ENCODE results near the gene CLCNKA.

The CLCNKA gene

DNA sequence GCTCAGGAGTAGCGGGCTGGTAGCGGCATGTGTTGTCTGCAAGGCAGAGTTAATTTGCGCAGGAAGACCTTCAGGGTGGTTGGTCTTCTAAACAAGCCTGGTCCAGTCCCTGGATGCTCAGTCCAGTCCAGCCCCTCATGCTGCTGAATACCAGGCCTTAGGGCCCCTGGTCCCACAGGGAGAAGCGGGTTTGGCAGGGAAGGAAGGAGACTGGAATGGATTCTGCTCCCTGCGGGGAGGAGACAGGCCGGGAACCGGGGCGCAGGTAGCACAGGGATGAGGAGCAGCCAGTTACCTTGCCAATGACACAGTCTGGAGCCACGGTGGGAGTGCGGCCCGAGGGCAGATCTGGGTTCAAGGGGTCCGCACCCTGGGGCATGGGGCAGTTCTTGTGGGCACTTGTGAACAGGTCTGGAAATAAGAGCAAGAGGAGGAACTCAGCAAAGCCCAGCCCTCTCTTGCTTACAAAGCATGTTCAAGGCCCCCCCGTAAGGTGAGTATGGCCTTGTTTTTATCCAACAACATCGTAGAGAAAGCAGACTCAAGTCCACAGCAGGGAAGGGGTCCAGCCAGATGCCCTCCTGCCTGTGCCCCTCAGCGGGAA lies 41.5 kb downstream of the CLCNKA start:
- DNase-seq (ENCODE audit: low spot score) = no peak

DNA sequence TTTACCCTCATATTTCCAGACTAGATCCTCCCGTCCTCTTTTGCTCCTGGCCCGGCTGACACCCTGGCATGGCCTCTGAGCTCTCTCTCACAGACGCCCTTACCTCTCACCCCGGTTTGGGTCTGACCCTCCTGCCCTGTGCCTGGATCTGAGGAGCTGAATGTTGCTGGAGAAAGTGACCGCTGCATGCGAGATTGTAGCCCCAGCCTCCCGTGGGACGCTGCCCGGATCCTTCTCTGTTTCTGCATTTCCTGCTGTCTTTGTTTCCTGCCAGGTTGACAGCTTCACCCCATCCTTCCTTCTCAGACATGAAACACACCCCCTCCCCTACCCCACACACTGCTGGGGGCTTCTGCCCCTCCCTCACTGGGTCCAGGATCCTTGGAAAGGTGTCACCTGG lies 42.1 kb downstream of the CLCNKA start:
- no peak for DNase-seq (ENCODE audit: low spot score)

DNA sequence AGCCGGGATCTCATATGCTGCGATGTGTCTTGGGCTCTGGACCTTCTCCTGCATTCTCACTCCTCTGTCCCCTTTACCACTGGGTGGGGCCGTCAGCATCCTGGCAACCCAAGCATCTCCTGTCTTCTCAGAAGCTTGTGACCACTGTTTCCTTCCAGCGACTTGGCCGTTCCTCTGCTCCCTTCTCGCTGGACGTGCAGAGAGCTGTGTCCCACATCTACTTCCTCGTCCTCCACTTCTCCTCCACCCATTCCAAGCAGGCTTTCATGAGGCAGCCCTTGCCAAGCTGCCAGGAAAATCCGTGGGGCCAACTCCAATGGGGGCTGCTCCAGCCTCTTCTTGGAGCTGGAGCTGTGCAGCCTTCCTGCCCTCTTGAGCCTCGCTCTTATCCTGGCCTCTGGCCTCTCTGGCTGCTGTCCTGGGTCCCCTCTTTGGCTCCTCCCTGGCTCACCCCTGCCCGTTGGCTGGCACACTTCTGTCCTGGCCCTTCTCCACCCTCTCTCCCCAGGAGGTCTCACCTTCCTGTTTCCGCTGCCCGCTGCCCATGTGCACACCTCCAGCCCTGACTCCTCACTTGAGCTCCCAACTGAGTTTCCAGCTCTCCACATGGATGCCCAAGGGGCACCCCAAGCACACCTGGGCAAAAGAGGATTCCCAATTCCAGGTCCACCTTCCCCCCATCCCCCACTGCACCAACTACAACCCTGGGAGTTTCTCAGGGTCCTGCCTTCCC lies 42.9 kb downstream of the CLCNKA start:
- no peak for DNase-seq (ENCODE audit: low spot score)

DNA sequence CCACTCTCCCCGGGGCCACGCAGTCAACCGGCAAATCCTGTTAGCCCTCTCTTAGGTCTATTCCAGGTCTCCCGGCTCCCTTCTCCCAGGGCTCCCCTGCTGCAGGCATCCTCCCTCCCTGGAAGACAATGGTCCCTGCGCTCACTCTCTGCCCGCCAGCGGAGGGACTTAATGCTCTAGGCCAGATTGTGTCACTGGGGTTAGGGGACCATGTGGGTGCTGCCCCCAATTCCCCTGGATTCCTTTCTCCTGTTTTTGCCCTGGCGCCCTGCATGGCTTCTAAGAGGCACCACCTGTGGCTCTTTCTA lies 43.4 kb downstream of the CLCNKA start:
- DNase-seq (ENCODE audit: low spot score) = no peak

DNA sequence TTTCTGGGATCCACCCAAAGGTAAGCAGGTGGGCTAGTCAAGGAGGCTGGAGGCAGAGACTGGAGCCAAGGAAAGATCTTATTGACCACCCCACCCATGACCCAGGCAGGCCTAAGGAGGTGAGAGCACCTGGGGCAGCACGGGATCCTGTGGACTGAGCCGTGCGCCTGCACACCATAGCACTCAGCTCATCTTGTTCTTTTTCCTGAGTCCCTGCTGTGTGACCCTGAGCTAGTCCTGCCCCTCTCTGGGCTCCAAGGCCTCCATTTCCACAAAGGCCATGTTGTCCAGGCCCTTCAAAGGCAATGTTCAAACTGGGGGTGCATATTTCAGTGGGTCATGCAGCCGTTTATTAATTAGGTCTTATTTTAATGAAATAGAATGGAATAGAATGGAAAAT lies 44.4 kb downstream of the CLCNKA start:
- no peak for DNase-seq (ENCODE audit: low spot score)

- no peak for DNase-seq (ENCODE audit: low spot score)
These were observed 45.4 kb downstream of the CLCNKA start for GRCh38 chr1:16067127-16067768.

DNA sequence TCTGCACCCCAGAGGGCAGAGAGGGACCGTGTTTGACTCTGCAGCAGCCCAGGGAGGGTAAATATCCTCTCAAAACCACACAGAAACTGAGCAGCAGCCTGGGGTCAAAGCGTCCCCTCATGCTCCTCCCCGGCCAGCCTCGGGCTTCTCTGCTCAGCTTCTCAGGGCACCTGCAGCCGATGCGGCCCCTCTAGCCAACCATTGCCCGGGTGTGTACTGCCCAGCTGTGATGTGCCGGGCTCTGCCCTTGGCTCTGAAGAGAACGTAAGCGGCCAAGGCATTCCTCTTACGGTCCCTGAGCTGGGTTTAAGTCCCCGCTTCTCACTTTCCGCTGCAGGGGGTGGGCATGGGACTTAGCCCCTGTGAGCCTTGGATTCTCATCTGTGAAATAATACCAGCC lies 46.1 kb downstream of the CLCNKA start:
- no peak for DNase-seq (ENCODE audit: low spot score)

DNA sequence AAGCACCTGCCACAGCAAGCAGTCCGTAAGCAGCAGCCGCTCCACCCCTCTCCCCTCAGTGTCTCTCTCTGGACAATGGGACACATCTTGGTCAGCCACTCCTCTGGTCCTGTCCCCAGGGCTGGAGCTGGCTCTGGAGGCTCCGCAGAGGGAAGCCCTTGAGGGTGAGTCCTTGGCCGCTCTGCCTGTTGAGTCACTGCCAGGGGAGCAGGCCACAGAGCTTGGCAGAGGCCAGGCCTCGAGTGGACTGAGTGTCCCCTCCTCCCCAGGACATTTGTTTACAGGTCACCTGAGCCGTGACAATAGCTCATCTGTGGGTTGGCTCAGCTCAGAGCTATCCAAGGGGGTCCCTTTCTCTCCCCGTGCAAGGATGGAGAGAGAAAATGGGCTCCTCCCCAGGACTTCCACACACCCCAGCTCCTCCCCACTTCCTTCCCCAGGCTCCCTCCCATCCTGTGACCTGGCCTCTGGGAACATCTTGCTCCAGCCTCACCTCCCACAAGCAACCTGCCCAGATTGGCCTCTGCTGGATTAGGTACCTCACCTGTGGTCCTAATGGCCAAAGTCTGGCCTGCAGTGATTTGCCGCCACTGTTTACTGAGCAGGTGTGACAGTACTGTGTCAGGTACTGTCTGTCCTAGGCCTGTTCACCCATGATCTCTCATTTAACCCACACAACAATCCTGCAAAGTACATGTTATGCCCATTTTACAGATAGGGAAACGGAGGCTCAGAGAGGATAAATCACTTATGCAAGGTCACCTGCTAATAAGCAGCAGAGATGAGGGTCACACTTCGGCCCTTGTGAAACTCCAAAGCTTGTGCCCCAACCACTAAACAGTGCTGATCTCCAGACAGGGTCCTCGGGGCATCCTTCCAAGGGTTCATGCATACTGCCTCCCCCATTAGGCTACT lies 46.8 kb downstream of the CLCNKA start:
- DNase-seq (ENCODE audit: low spot score) = peak; percentile 56

DNA sequence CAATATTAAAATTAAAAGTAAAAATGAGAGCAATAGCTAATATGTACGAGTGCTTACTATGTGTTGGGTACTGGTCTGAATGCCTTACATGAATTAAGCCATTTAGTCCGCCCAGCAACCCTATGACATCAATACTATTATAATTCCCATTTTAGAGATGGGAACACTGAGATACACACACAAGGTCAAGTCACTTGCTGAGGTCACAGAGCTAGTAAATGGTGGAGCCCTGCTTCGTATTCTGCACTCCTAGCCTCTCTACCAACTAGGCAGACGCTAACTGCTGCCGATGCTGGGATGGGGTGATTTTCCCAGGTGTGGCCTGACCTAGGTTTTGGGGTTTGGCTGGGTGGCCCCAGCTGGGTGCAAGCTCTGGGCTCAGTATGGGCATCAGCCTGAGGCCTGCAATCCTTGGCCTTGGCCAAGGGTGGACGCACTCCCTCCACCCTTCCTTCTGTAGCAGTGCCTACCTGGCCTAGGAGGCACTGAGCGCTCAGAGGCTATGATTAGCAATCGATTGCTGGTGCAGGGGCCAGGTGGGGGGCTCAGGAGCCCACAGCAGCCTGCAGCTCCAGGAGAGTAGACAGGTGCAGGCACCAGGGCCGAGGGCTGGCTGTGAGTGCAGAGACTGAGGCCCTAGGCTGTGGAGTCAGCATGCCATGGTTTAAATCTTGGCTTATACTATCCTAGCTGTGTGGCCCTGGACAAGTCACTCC lies 49.0 kb downstream of the CLCNKA start:
- no peak for DNase-seq (ENCODE audit: low spot score)

- no peak for DNase-seq (ENCODE audit: low spot score)
These were observed 49.8 kb downstream of the CLCNKA start for GRCh38 chr1:16071614-16072013.

GRCh38 chr1:16072095-16072494 lies 50.3 kb downstream of the CLCNKA start:
- DNase-seq (ENCODE audit: low spot score) = no peak

- DNase-seq (ENCODE audit: low spot score) = no peak
These were observed 51.0 kb downstream of the CLCNKA start for GRCh38 chr1:16072616-16073484.

DNA sequence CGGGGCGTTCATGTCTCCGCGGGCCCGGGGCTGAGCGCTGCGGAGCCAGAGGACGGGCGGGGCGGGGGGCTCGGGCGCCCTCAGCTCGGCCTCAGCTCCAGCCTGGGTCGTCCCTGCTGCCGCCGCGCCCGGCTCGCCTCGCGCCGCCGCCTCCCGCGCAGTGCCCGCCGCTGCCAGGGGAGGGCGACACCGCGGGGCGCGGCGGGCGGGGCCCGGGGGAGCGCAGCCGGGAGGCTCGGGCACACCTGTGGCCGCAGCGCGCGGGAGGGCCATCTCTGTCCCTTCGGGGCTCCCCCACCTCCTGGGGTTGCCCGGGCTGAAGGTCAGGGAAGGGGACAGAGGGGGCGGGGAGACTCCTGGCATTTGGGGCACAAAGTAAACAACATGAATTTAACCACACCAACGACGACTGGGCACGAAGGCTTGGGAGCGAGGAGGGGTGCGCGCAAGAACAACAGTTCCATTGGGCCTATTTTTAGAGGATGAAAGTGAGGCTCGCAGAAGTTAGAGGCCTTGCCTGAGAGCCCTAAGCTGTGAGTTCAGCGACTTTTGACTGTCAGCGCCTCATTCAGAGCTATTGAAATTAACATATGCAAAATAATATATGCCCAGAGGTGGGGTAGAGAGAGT lies 51.8 kb downstream of the CLCNKA start, which contains the start of gene FAM131C:
Gene FAM131C, minus strand, starts transcription at position 162 of the 630 bp plus-strand sequence. CDS start 209 bp downstream, outside the sequence.
- DNase-seq (ENCODE audit: low spot score) = no peak

GRCh38 chr1:16074217-16074616 lies 52.4 kb downstream of the CLCNKA start:
- DNase-seq (ENCODE audit: low spot score) = no peak

DNA sequence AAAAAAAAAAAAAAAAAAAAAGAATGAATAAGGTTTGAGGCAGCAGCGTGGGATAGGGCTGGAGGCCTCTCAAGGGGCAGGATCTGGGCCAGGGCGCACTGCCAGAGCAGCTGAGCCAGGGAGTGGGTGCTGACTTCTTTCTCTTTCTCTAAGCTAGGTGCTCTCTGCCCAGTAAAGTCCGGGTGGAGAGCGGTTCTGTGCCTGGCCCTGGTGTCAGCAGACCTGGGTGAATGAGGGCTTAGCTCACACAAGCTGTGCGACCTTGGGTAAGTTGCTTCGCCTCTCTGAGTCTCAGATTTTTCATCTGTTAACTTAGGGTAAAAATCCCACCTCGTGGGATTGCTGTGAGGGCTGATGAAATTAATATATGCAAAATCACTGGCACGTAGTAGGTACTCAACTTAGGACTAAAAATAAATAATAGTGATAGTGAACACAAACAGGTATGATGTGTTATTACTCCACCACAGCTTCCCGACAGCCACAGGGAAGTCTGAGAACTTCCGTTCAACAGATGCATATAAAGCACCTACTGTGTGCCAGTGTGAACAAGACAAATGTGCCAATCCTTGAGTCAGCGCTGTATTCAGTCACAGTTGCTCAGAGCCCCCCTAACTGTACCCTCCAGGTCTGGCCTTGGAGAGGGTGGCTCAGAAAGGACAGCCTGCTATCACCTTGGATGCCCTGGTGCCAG lies 53.6 kb downstream of the CLCNKA start:
- no peak for DNase-seq (ENCODE audit: low spot score)

DNA sequence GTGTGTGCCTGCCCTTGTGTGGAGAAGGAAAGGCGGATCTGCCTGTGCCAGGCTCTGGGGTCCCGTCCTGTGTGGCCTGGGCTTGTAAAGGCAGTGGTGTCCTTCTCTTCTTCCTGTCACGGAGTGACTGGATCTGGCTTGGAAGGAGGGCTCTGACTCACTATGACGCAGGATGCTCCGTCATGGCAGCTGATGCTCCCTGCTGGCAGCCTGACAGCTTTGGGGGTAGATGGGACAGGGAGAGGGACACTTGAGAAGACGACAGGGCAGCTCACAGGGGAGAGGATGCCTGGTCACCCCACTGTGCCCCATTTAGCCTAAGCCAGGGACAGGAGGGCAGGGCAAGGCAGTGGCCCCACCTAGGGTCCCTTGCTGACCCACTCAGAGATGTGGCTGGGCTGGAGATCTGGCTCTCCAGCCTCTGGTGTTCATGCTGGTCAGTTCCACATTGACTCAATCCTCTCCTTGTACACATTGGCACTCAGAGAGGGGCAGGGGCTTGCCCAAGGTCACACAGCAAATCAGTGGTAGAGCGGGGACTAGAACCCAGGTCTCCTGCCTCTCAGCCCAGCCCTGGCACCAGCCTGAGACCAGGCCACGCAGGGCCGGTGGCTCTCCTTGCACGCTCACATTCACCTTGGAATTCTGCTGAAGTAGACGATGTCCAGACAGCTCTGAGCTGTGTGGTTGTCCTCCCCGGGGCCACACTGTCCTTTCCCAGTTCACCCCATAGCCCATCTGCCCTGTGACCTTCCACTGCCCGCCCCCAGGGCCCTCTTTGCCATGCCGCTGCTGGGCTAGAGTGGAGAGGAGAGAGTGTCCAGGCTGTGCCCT lies 54.4 kb downstream of the CLCNKA start:
- no peak for DNase-seq (ENCODE audit: low spot score)

- DNase-seq (ENCODE audit: low spot score) = no peak
These were observed 55.0 kb downstream of the CLCNKA start for GRCh38 chr1:16076865-16077238.

DNA sequence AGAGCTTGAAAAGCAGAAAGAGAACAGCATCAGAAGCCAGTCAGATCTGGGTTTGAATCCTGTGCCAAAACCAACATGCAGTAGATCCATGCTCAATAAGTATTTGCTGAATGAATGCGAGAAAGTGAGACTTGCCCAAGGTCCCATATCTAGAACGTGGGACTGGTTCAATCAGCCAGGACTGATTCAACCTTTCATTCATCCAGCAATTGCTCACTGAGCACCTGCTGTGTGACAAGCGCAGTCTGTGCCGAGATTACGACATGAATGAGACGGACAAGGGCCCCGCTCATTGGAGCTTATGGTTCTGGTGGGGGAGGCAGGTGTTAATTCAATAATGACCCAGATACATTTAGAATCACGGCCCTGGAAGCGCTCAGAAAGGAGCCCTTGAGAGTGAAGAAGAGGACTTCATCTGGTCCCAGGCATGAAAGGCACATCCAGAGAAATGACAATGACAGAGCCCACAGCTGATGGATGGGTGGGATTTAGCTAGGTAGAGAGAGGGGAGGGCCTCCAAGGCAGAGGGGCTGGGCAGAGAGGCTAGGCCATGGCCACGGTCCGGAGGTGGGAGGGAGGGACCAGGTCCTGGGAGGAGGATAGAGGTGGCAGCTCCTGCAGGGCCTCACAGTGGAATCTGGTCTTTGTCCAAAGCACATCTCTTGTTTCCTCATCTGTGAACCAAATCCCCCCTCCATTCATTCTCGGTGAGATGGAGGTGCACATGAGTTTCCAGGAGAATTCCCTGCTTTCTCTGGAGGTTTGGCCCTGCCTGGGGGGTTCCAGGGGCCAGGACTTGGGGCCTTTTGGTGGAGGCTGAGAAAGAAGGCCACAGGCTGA lies 55.8 kb downstream of the CLCNKA start:
- DNase-seq (ENCODE audit: low spot score) = no peak

All from pons (tissue), 1 donor.